GM19193 (cell line): Measurements from ENCODE around the gene OR5M3.

ENCODE experiments used
- POLR2A ChIP-seq: IDR thresholded peaks from 4 replicates; pipeline ENCODE4 v1.6.1; 2011; ENCODE audit not compliant: insufficient read depth, insufficient read length; ENCODE audit errors: extremely low read depth

OR5M3 gene

GRCh38 chr11:56473252-56473651 is at the start of gene OR5M3:
Gene OR5M3 (minus strand): TSS chr11:56473352. CDS start chr11:56470497, 2,855 bp downstream.
- no peak for TF ChIP-seq POLR2A

- no peak for TF ChIP-seq POLR2A
Measured at GRCh38 chr11:56522008-56522407, 48.9 kb upstream of the OR5M3 start.

- no peak for TF ChIP-seq POLR2A
Measured at GRCh38 chr11:56513280-56513679, 40.1 kb upstream of the OR5M3 start.

GRCh38 chr11:56509439-56509838 is 36.3 kb upstream of the OR5M3 start:
- TF ChIP-seq POLR2A = no peak

GRCh38 chr11:56497010-56497409 is 23.9 kb upstream of the OR5M3 start:
- TF ChIP-seq POLR2A = no peak

- TF ChIP-seq POLR2A = no peak
Measured at GRCh38 chr11:56495117-56495516, 22.0 kb upstream of the OR5M3 start.

- no peak for TF ChIP-seq POLR2A
Measured at GRCh38 chr11:56491270-56491669, 18.1 kb upstream of the OR5M3 start, which contains the start of gene OR5M8. Gene OR5M8 (minus strand): TSS chr11:56491370. CDS start chr11:56491370, 0 bp downstream.

GRCh38 chr11:56486801-56487200 is 13.6 kb upstream of the OR5M3 start:
- TF ChIP-seq POLR2A = no peak

GRCh38 chr11:56474729-56475235 is 1.6 kb upstream of the OR5M3 start:
- TF ChIP-seq POLR2A = no peak

GRCh38 chr11:56457076-56457475 is 16.1 kb downstream of the OR5M3 start:
- no peak for TF ChIP-seq POLR2A

- TF ChIP-seq POLR2A = no peak
Measured at GRCh38 chr11:56453521-56453920, 19.6 kb downstream of the OR5M3 start.
